Measurements from ENCODE around the gene ECHDC1. TPM values are rescaled to one million over a fixed set of nuclear protein-coding genes. Genes with fewer than 3 reads are reported as not detected.

ECHDC1 gene
- total and polyA plus RNA-seq, 2 experiments from 2014 or later = 60.7 to 96.1 TPM

- Histone ChIP-seq H3K4me2 (no peak overlapping the region), H3K27me3 (no peaks in the 10 kb centered on the region), H3K36me3 (replicated peaks; ENCODE audit: insufficient read depth, low read depth) (no peaks in the 10 kb centered on the region), H3K4me3 (no peak overlapping the region), H3K79me2 (no peaks in the 10 kb centered on the region), H2AFZ (no peak overlapping the region), H3K4me1 (ENCODE audit: insufficient read depth) (no peaks in the 10 kb centered on the region), H3K9me2 (replicated peaks; ENCODE audit: insufficient read depth) (no peaks in the 10 kb centered on the region), H3K9me3 (ENCODE audit: low read depth) (no peaks in the 10 kb centered on the region), H4K20me1 (ENCODE audit: insufficient read depth, poor library complexity, severe bottlenecking) (no peaks in the 10 kb centered on the region), H3K27ac (no peak overlapping the region)
- TF ChIP-seq EZH2phosphoT487 (IDR thresholded peaks at IDR 0.05; ENCODE audit: low read depth, severe bottlenecking, unreplicated experiment) = no peak
- TF ChIP-seq EZH2 (IDR thresholded peaks at IDR 0.05; ENCODE audit: borderline replicate concordance) = no peak
- no peak for TF ChIP-seq CTCF (IDR thresholded peaks at IDR 0.05; ENCODE audit: poor library complexity)
- no peak for DNase-seq (ENCODE audit: low spot score)
- WGBS (ENCODE audit: low lambda C conversion rate, missing lambda C conversion rate) = 87% methylated on average over 4 of the region's 4 CpGs
Measured at GRCh38 chr6:127247114-127248096, 96.0 kb downstream of the ECHDC1 start.

- Histone ChIP-seq H3K9me2 (replicated peaks; ENCODE audit: insufficient read depth) (no peaks in the 10 kb centered on the region), H2AFZ (no peak overlapping the region), H3K79me2 (no peaks in the 10 kb centered on the region), H3K4me2 (no peak overlapping the region), H4K20me1 (ENCODE audit: insufficient read depth, poor library complexity, severe bottlenecking) (no peaks in the 10 kb centered on the region), H3K4me1 (ENCODE audit: insufficient read depth) (no peaks in the 10 kb centered on the region), H3K27ac (no peak overlapping the region), H3K4me3 (no peak overlapping the region), H3K9me3 (ENCODE audit: low read depth) (no peaks in the 10 kb centered on the region), H3K36me3 (replicated peaks; ENCODE audit: insufficient read depth, low read depth) (no peaks in the 10 kb centered on the region), H3K27me3 (no peaks in the 10 kb centered on the region)
- 81% methylated on average over 1 of the region's 1 CpG for WGBS (ENCODE audit: low lambda C conversion rate, missing lambda C conversion rate)
- no peak for DNase-seq (ENCODE audit: low spot score)
- no peak for TF ChIP-seq EZH2phosphoT487 (IDR thresholded peaks at IDR 0.05; ENCODE audit: low read depth, severe bottlenecking, unreplicated experiment)
- no peak for TF ChIP-seq CTCF (IDR thresholded peaks at IDR 0.05; ENCODE audit: poor library complexity)
- no peak for TF ChIP-seq EZH2 (IDR thresholded peaks at IDR 0.05; ENCODE audit: borderline replicate concordance)
Measured at GRCh38 chr6:127243501-127243900, 99.9 kb downstream of the ECHDC1 start.

Small RNAs within 50 kb of the gene (small RNA-seq; reads per million reads assigned to genes)
- gene RNA5SP217 = not detected

Other genes starting within 250 kb of the ECHDC1 start
- gene RSPO3, start 224.9 kb downstream of the ECHDC1 start, total RNA-seq = 1.9 and 4.8 TPM in 2 replicates
- 11.2 and 15.9 TPM in 2 replicates for gene RSPO3, start 224.9 kb downstream of the ECHDC1 start, polyA plus RNA-seq
- gene RNF146, start 76.7 kb downstream of the ECHDC1 start, total RNA-seq = 48.2 and 48.9 TPM in 2 replicates
- gene RNF146, start 76.7 kb downstream of the ECHDC1 start, polyA plus RNA-seq = 28.8 and 33.3 TPM in 2 replicates
- gene KIAA0408, start 115.8 kb upstream of the ECHDC1 start, total RNA-seq = 6.4 and 7.4 TPM in 2 replicates
- gene KIAA0408, start 115.8 kb upstream of the ECHDC1 start, polyA plus RNA-seq = 1.8 and 2.1 TPM in 2 replicates
- 0.12 TPM in 1 of 2 replicates, not detected in the other for gene C6orf58, start 233.6 kb upstream of the ECHDC1 start, total RNA-seq
- not detected in 2 replicates for gene C6orf58, start 233.6 kb upstream of the ECHDC1 start, polyA plus RNA-seq

Measured in hepatocyte (in vitro differentiated cells).